Suprapubic skin (tissue), 3 donors: ENCODE measurements around the gene DGKZ.

ENCODE experiments used
- CTCF ChIP-seq, 2 donors: fragments of 200-600 bp in 1 of 2; fragments of 450-650 bp in 1 of 2; sonication (generic) in 1 of 2; IDR thresholded peaks; one replicate each; pipeline ENCODE4 v1.5.1; 2016 to 2019; ENCODE audit warnings: antibody characterized with exemption in 2 of 2, mild to moderate bottlenecking in 1 of 2, moderate library complexity in 1 of 2
- POLR2A ChIP-seq, 2 donors: fragments of 450-650 bp; IDR thresholded peaks; one replicate each; pipeline ENCODE4 v1.6.1; 2017; ENCODE audit warnings: antibody characterized with exemption in 2 of 2, mild to moderate bottlenecking in 2 of 2, moderate library complexity in 2 of 2

DNA sequence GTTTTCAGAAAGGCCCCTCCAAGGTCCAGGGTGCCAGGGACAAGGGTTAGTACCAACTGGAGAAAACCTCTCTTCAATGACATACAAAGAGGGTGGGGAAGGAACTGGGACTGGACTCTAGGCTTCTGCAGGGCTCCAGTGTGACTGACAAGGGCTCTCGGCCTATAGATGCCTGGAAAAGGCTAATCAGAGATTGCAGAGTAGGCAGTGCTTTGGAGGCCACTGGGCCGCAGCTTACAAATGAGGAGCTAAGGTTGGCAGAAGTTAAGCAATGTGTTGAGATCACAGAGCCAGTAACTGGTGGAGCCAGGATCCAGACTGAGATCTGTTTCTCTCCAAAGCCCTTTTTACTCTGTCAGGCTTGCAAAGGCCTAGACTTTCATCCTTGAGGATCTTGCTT lies 7.4 kb upstream of the DGKZ start:
- TF ChIP-seq CTCF (IDR thresholded peaks at IDR 0.05), result no peak
- TF ChIP-seq POLR2A (IDR thresholded peaks at IDR 0.05), result no peak
